GM20000 (cell line): Measurements from ENCODE around the gene TRIP12.

Experiments
- DNase-seq: peaks from one replicate; pipeline ENCODE4 v3.0.0; 2012; ENCODE audit warnings: low spot score
- CTCF ChIP-seq: IDR thresholded peaks from 2 replicates; pipeline ENCODE4 v1.5.1; 2012; ENCODE audit warnings: mild to moderate bottlenecking, control low read depth; ENCODE audit errors: extremely low read depth, missing control alignments

Gene TRIP12

DNA sequence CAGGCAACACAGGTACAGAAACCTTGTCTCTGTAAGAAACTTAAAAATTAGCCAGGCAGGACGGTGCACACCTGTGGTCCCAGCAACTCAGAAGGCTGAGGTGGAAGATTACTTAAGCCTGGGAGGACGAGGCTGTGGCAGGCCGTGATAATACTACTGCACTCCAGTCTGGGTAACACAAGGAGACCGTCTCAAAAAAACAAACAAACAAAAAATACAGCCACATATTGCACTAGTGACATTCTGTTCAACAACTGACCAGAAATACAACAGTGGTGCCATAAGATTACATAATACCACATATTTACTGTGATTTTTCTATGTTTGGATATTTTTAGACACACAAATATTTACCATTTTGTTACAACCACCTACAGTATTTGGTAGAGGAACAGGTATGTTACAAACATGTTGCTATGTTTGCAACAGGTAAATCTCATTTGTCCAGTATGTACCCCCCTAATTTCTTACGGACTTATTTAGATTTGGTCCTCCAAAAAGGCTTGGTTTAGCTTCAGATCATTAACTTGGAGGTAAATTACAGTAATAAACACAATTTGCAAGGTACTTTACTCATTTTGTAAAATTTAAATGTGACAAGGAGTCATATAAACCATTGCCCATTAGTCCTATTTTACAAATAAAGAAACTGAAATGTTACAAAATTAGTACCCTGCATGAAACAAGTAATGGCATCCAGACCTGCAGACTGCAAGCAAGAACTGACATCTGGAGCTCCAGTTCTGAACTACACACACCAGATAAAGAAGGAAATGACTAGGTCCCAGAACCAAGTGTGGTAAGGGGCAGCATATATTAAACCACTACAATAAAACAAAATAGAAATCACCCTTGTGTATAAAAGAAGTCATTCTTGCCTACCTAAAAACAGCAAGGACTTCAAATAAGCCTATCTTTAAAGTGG, 36.8 kb downstream of the TRIP12 start:
- DNase-seq = no peak
- TF ChIP-seq CTCF = no peak

GRCh38 chr2:229882583-229882982, 39.2 kb downstream of the TRIP12 start:
- TF ChIP-seq CTCF = no peak

GRCh38 chr2:229880892-229881586, 40.8 kb downstream of the TRIP12 start:
- TF ChIP-seq CTCF = no peak

More at GRCh38 chr2:229882583-229882982, 39.2 kb downstream of the TRIP12 start:
- DNase-seq = no peak

DNA sequence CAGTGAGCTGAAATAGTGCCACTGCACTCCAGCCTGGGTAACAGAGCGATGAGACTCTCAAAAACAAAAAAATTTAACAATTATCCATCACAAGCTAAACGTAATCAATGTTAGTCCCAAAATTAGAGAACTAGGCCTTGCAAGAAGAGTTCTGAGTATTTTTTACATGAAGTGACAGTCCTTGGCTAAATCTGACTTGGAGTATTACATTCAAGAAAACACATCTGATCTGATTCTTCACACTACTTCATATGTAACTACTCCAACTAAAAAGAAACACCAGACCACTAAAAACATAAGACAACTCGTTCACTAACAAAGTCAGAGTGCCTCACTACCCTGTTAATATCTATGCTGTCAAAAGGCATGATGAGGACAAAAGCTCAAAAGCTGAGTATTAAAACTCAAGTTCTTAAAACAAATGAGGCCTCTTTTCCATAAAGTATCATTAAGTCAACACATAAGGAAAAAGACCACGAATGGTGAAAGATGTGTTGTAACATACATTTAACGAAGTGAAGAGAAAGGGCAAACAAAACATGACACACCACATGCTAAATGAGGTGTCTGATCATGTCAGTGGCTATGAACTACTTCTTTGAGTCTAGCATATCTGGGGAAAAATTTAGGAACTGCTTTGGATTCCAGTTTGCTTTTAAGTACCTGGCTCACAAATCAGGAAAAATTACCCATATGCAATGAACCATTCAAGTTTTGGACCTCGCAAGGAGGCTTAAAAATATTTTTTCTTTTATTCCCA, 42.4 kb downstream of the TRIP12 start:
- no peak for DNase-seq
- no peak for TF ChIP-seq CTCF

More at GRCh38 chr2:229880892-229881586, 40.8 kb downstream of the TRIP12 start:
- no peak for DNase-seq

DNA sequence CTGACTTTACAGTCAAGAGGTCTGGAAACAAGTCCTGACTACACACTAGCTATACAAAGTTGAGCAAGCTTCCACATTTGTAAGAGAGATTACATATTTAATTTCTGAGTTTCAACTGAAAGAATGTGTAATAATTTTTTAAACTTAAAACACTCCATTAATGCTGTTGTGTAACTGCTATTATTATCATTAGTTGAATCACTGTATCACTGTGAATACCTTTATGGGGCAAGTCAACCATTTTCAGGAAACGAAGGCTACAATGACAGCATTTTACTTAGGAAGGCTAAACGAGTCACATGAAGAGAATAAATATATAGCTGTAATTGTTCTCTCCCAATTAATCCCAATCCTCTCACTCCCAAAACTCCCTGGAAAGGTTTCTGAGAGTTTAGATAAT, 46.3 kb downstream of the TRIP12 start:
- no peak for DNase-seq
- TF ChIP-seq CTCF = no peak

DNA sequence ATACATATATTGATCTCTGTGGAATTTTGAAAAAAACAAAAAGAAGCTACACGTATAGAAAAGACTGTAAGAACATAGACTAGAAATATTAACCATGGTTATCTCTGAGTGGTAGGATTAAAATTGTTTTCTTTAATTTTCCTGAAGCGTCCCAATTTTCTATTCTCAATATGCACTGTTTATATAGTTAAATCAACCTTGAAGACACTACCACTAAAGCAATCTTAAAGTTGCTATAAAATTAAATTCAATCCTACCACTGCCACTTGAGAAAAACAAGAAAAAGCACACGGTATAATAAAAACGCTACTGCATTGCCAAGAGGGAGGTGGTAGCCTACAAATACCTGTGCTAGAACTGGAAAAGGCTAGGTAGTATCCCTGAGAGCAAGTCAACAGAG, 47.2 kb downstream of the TRIP12 start:
- TF ChIP-seq CTCF = no peak
- no peak for DNase-seq
